HG02973 (cell line): Measurements from ENCODE around the gene CEACAM16.

Experiments used
- ATAC-seq: cut with Tn5 transposase; IDR thresholded peaks from one replicate; pipeline ENCODE4 v1.9.1; 2021; ENCODE audit warnings: moderate library complexity; ENCODE audit not compliant: unreplicated experiment

The CEACAM16 gene

GRCh38 chr19:44757735-44758505, 59.0 kb downstream of the CEACAM16 start:
- ATAC-seq: no peak

GRCh38 chr19:44758596-44758995, 59.6 kb downstream of the CEACAM16 start:
- no peak for ATAC-seq

GRCh38 chr19:44759083-44759804, 60.3 kb downstream of the CEACAM16 start:
- ATAC-seq: no peak
